ENCODE results near the gene GPATCH2L. TPM values are rescaled to one million over a fixed set of nuclear protein-coding genes. Genes with fewer than 3 reads are reported as not detected.

Gene GPATCH2L
- total and polyA plus RNA-seq, 2 donors (not counting 1 experiment from before 2014, with no cell fraction given), result 17.4 to 82.7 TPM

- peaks cover 4% of the 10 kb centered on the region for H3K4me1 Mint-ChIP-seq
- ATAC-seq (ENCODE audit: low read depth), result no peak
- WGBS (ENCODE audit: insufficient coverage), result 62% methylated on average over 5 of the region's 5 CpGs
- intact Hi-C loops (cut with micrococcal nuclease), result no loop called here
- H3K27me3 Mint-ChIP-seq, result no peaks in the 10 kb centered on the region
- ChIA-PET POLR2A (no interaction called here), CTCF (no interaction called here)
- H3K9ac ChIP-seq (ENCODE audit: low read length), result no peak overlapping the region
- no peaks in the 10 kb centered on the region for H3K9me3 Mint-ChIP-seq (ENCODE audit: insufficient read depth)
- no peak overlapping the region for H2AFZ ChIP-seq (ENCODE audit: insufficient read depth, low read depth, low read length, poor library complexity, severe bottlenecking)
- H3K4me3 ChIP-seq (ENCODE audit: control extremely low read depth in 1 of 5, extremely low read depth in 1 of 5, insufficient read depth in 1 of 5, low read depth in 2 of 5, low read length in 4 of 5), result no peak overlapping the region
- TF ChIP-seq EZH2 (IDR thresholded peaks at IDR 0.05; ENCODE audit: borderline replicate concordance, insufficient read depth, low read depth, low read length, poor library complexity, severe bottlenecking) (no peak), CTCF (IDR thresholded peaks at IDR 0.05) (no peak)
- H3K4me2 ChIP-seq (replicated peaks; ENCODE audit: low read depth, low read length, poor library complexity, severe bottlenecking), result no peak overlapping the region
- no peak overlapping the region for H3K27ac Mint-ChIP-seq
- no peaks in the 10 kb centered on the region for H4K20me1 ChIP-seq (ENCODE audit: control insufficient read depth, insufficient read depth, low read length, poor library complexity, severe bottlenecking)
- no peaks in the 10 kb centered on the region for H3K4me1 ChIP-seq (ENCODE audit: control insufficient read depth in 2 of 2, insufficient read depth in 2 of 2, low read length in 2 of 2)
- no peak overlapping the region for H3K4me3 Mint-ChIP-seq
- H3K27me3 ChIP-seq (replicated peaks in 1 of 4; ENCODE audit: control extremely low read depth in 1 of 4, control insufficient read depth in 3 of 4, insufficient read depth in 4 of 4, low read length in 3 of 4), result no peaks in the 10 kb centered on the region
- H3K27ac ChIP-seq (ENCODE audit: low read length in 2 of 2), result no peak overlapping the region
- H3K9me3 ChIP-seq (ENCODE audit: control extremely low read depth in 1 of 3, control insufficient read depth in 2 of 3, insufficient read depth in 1 of 3, low read length in 2 of 3), result no peaks in the 10 kb centered on the region
- H3K36me3 ChIP-seq (replicated peaks in 1 of 2; ENCODE audit: control extremely low read depth in 1 of 2, control insufficient read depth in 1 of 2, extremely low read depth in 1 of 2, insufficient read depth in 2 of 2, low read length in 1 of 2), result no peaks in the 10 kb centered on the region
- no peak for DNase-seq
- no peaks in the 10 kb centered on the region for H3K79me2 ChIP-seq (ENCODE audit: control insufficient read depth, insufficient read depth, low read length)
These were observed 56.6 kb downstream of the GPATCH2L start for GRCh38 chr14:76208340-76208739.

- Mint-ChIP-seq H3K27me3 (no peaks in the 10 kb centered on the region), H3K4me3 (no peak overlapping the region), H3K4me1 (no peaks in the 10 kb centered on the region), H3K9me3 (ENCODE audit: insufficient read depth) (no peaks in the 10 kb centered on the region), H3K27ac (no peak overlapping the region)
- no peaks in the 10 kb centered on the region for H3K27me3 ChIP-seq (replicated peaks in 1 of 4; ENCODE audit: control extremely low read depth in 1 of 4, control insufficient read depth in 3 of 4, insufficient read depth in 4 of 4, low read length in 3 of 4)
- no peak overlapping the region for H2AFZ ChIP-seq (ENCODE audit: insufficient read depth, low read depth, low read length, poor library complexity, severe bottlenecking)
- H3K4me1 ChIP-seq (ENCODE audit: control insufficient read depth in 2 of 2, insufficient read depth in 2 of 2, low read length in 2 of 2), result no peaks in the 10 kb centered on the region
- H3K9ac ChIP-seq (ENCODE audit: low read length), result no peak overlapping the region
- ChIA-PET POLR2A (no interaction called here), CTCF (no interaction called here)
- H3K4me2 ChIP-seq (replicated peaks; ENCODE audit: low read depth, low read length, poor library complexity, severe bottlenecking), result no peak overlapping the region
- DNase-seq (no peak), ATAC-seq (ENCODE audit: low read depth) (no peak)
- H3K4me3 ChIP-seq (ENCODE audit: control extremely low read depth in 1 of 5, extremely low read depth in 1 of 5, insufficient read depth in 1 of 5, low read depth in 2 of 5, low read length in 4 of 5), result no peak overlapping the region
- H3K9me3 ChIP-seq (ENCODE audit: control extremely low read depth in 1 of 3, control insufficient read depth in 2 of 3, insufficient read depth in 1 of 3, low read length in 2 of 3), result no peaks in the 10 kb centered on the region
- intact Hi-C loops (cut with micrococcal nuclease), result no loop called here
- no CpG with 5 or more reads among the region's 3 CpGs for WGBS (ENCODE audit: insufficient coverage)
- no peak overlapping the region for H3K27ac ChIP-seq (ENCODE audit: low read length in 2 of 2)
- no peaks in the 10 kb centered on the region for H4K20me1 ChIP-seq (ENCODE audit: control insufficient read depth, insufficient read depth, low read length, poor library complexity, severe bottlenecking)
- TF ChIP-seq CTCF (IDR thresholded peaks at IDR 0.05) (no peak), EZH2 (IDR thresholded peaks at IDR 0.05; ENCODE audit: borderline replicate concordance, insufficient read depth, low read depth, low read length, poor library complexity, severe bottlenecking) (no peak)
- H3K79me2 ChIP-seq (ENCODE audit: control insufficient read depth, insufficient read depth, low read length), result no peaks in the 10 kb centered on the region
- H3K36me3 ChIP-seq (replicated peaks in 1 of 2; ENCODE audit: control extremely low read depth in 1 of 2, control insufficient read depth in 1 of 2, extremely low read depth in 1 of 2, insufficient read depth in 2 of 2, low read length in 1 of 2), result no peaks in the 10 kb centered on the region
These were observed 60.5 kb downstream of the GPATCH2L start for GRCh38 chr14:76212242-76212641.

Data from B cell (primary cell).